Smooth muscle cell (in vitro differentiated cells): Measurements from ENCODE around the gene HSPB8. TPM values are rescaled to one million over a fixed set of nuclear protein-coding genes. Genes with fewer than 3 reads are reported as not detected.

Experiments used
- DNase-seq: peaks from one replicate; lab custom pipeline; 2025; ENCODE audit not compliant: unreplicated experiment; lab: John Stamatoyannopoulos, UW
- H2AFZ ChIP-seq: fragments of 200-600 bp; sonication (generic); 2 replicates; pipeline ENCODE4 v1.6.0; 2016; ENCODE audit warnings: antibody characterized with exemption, low read depth, mild to moderate bottlenecking
- H3F3A ChIP-seq: fragments of 200-600 bp; sonication (generic); 2 replicates; pipeline ENCODE4 v1.6.0; 2017; ENCODE audit warnings: antibody characterized with exemption, low read depth
- H3K27ac ChIP-seq: fragments of 200-600 bp; sonication (generic); 2 replicates; pipeline ENCODE4 v1.5.1; 2016; ENCODE audit warnings: low read depth, mild to moderate bottlenecking
- H3K27me3 ChIP-seq: fragments of 200-600 bp; sonication (generic); 2 replicates; pipeline ENCODE4 v1.6.1; 2016; ENCODE audit warnings: low read depth, mild to moderate bottlenecking
- H3K36me3 ChIP-seq: fragments of 200-600 bp; sonication (generic); 2 replicates; pipeline ENCODE4 v1.5.1; 2016; ENCODE audit warnings: low read depth
- H3K4me1 ChIP-seq: fragments of 200-600 bp; sonication (generic); 2 replicates; pipeline ENCODE4 v1.5.1; 2016; ENCODE audit warnings: low read depth
- H3K4me2 ChIP-seq: fragments of 200-600 bp; sonication (generic); 2 replicates; pipeline ENCODE4 v1.6.0; 2016; ENCODE audit warnings: mild to moderate bottlenecking
- H3K4me3 ChIP-seq: fragments of 200-600 bp; sonication (generic); 2 replicates; pipeline ENCODE4 v1.5.1; 2016; ENCODE audit warnings: mild to moderate bottlenecking
- H3K79me2 ChIP-seq: fragments of 200-600 bp; sonication (generic); 2 replicates; pipeline ENCODE4 v1.6.0; 2016; ENCODE audit warnings: low read depth, mild to moderate bottlenecking
- H3K9ac ChIP-seq: fragments of 200-600 bp; sonication (generic); 2 replicates; pipeline ENCODE4 v1.6.0; 2016; ENCODE audit warnings: low read depth
- H3K9me3 ChIP-seq: fragments of 200-600 bp; sonication (generic); replicated peaks from 2 replicates; pipeline ENCODE4 v1.5.1; 2016; ENCODE audit warnings: low read depth
- H4K20me1 ChIP-seq: fragments of 200-600 bp; sonication (generic); 2 replicates; pipeline ENCODE4 v1.6.0; 2016; ENCODE audit warnings: low read depth
- WGBS: methylation state at CpG from one replicate; pipeline ENCODE4 v1.1.7; 2016; ENCODE audit warnings: low lambda C conversion rate; 5-methylcytosine and 5-hydroxymethylcytosine counted together
- polyA plus RNA-seq: library from polyadenylated mRNA; unstranded; fragments of >200 nt; fragmentation: Nextera tagmentation; extraction: Ambion mirVana; gene quantifications from 2 replicates; pipeline ENCODE4 v1.2.1, GENCODE V29; 2016
- total RNA-seq: library from RNA; depleted of rRNA; stranded (reverse); fragments of >200 nt; gene quantifications from 2 replicates; pipeline ENCODE4 v1.2.3, GENCODE V29; 2014
- TF ChIP-seq, protein P1 (sequence below): fragments of 200-600 bp; sonication (generic); IDR thresholded peaks from 2 replicates; pipeline ENCODE4 v1.5.1; 2017; ENCODE audit warnings: borderline replicate concordance, mild to moderate bottlenecking, antibody characterized with exemption; ENCODE audit not compliant: insufficient read depth, poor library complexity, severe bottlenecking

HSPB8 gene
- total and polyA plus RNA-seq, 2 experiments from 2014 or later = 38.4 to 103 TPM

DNA sequence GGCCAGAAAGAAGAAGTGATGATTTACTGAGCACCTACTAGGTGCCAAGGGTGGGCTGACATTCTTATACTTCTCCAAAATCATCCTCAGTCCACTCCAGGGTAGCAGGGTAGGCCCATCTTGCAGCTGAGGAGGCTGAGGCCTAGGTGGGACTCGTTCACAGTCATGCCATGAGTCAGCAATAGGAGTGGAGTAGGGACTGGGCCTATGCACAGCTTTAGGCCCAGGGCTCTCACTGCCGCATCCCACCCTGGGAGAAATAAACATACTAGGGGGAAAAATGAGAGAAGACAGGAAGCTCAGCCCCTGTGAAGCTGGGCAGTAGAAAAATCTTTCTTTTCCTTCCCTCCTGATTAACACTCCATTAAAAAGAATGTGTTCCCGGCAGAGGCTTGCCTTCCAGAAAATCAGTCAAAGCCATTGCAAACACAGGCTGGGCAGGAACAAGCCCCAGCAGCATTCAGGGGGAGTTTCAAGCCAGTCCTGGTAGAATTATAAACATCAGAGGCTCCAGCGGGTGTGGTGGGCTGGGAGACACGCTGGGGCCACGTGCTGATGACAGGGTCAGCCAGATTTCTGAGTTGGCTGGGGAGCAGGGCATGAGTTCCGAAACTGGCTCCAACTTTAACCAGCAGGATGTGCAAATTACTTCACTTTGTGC, 1.8 kb downstream of the HSPB8 start:
- Histone ChIP-seq H3K4me3 (peak overlapping the region; percentile 53), H3K27ac (peak overlapping the region; percentile 95), H3F3A (peaks cover 25% of the 10 kb centered on the region), H4K20me1 (peaks cover 49% of the 10 kb centered on the region), H3K4me2 (peak overlapping the region; percentile 88), H3K9me3 (no peaks in the 10 kb centered on the region), H3K36me3 (no peaks in the 10 kb centered on the region), H2AFZ (peak overlapping the region; percentile 28), H3K4me1 (peaks cover 15% of the 10 kb centered on the region), H3K27me3 (no peaks in the 10 kb centered on the region), H3K9ac (peak overlapping the region; percentile 93), H3K79me2 (peaks cover 21% of the 10 kb centered on the region)
- under 1% methylated on average over 7 of the region's 7 CpGs for WGBS
- DNase-seq = peak; percentile 12
- TF ChIP-seq, protein P1, sequence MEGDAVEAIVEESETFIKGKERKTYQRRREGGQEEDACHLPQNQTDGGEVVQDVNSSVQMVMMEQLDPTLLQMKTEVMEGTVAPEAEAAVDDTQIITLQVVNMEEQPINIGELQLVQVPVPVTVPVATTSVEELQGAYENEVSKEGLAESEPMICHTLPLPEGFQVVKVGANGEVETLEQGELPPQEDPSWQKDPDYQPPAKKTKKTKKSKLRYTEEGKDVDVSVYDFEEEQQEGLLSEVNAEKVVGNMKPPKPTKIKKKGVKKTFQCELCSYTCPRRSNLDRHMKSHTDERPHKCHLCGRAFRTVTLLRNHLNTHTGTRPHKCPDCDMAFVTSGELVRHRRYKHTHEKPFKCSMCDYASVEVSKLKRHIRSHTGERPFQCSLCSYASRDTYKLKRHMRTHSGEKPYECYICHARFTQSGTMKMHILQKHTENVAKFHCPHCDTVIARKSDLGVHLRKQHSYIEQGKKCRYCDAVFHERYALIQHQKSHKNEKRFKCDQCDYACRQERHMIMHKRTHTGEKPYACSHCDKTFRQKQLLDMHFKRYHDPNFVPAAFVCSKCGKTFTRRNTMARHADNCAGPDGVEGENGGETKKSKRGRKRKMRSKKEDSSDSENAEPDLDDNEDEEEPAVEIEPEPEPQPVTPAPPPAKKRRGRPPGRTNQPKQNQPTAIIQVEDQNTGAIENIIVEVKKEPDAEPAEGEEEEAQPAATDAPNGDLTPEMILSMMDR = no peak

DNA sequence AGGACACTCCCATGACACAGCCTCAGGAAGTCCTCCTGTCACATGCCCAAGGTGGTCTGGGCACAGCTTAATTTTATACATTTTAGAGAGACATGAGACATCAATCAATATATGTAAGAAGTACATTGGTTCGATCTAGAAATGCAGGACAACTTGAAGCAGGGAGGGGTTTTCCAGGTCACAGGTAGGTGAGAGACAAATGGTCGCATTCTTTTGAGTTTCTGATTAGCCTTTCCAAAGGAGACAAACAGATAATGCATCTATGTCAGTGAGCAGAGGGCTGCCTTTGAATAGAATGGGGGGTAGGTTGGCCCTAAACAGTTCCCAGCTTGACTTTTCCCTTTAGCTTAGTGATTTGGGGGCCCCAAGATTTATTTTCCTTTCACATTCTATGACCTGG, 2.5 kb downstream of the HSPB8 start:
- no peak for DNase-seq
- H3K27me3 ChIP-seq = no peaks in the 10 kb centered on the region
- H3K27ac ChIP-seq = peak overlapping the region; percentile 95
- peak overlapping the region; percentile 88 for H3K4me2 ChIP-seq
- H3K4me1 ChIP-seq = peaks cover 15% of the 10 kb centered on the region
- peak overlapping the region; percentile 53 for H3K4me3 ChIP-seq
- TF ChIP-seq, protein P1 = no peak
- peak overlapping the region; percentile 93 for H3K9ac ChIP-seq
- peaks cover 55% of the 10 kb centered on the region for H4K20me1 ChIP-seq
- peak overlapping the region; percentile 28 for H2AFZ ChIP-seq
- peaks cover 21% of the 10 kb centered on the region for H3K79me2 ChIP-seq
- no peaks in the 10 kb centered on the region for H3K36me3 ChIP-seq
- no peaks in the 10 kb centered on the region for H3K9me3 ChIP-seq
- WGBS = 49% methylated on average over 2 of the region's 2 CpGs
- peaks cover 25% of the 10 kb centered on the region for H3F3A ChIP-seq

DNA sequence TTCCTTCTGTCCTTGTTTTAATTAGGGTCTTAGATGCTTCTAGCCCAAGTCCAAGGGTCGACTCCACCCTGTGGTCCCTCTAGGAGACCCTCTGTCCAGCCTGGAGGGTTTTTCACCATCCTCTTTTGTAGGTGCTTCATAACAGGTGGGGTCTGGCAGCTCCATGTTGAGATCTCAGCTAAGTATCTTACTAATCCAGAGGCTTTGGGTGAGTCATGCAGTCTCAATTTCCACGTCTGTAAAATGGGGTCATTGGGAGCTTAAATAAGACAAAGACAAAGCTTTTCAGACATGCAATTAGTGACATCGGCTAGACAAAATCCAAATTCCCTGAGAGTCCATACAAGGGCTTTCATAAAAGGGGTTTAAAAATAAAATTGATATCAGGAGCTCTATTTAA, 3.2 kb downstream of the HSPB8 start:
- H3K4me1 ChIP-seq = peaks cover 15% of the 10 kb centered on the region
- H3K4me2 ChIP-seq = peak overlapping the region; percentile 88
- DNase-seq = no peak
- peak overlapping the region; percentile 95 for H3K27ac ChIP-seq
- H4K20me1 ChIP-seq = peaks cover 62% of the 10 kb centered on the region
- H3K4me3 ChIP-seq = peak overlapping the region; percentile 53
- H3K9me3 ChIP-seq = no peaks in the 10 kb centered on the region
- peaks cover 25% of the 10 kb centered on the region for H3F3A ChIP-seq
- H3K36me3 ChIP-seq = no peaks in the 10 kb centered on the region
- WGBS = 56% methylated on average over 3 of the region's 3 CpGs
- H3K27me3 ChIP-seq = no peaks in the 10 kb centered on the region
- peaks cover 21% of the 10 kb centered on the region for H3K79me2 ChIP-seq
- TF ChIP-seq, protein P1 = no peak
- H3K9ac ChIP-seq = no peak overlapping the region
- no peak overlapping the region for H2AFZ ChIP-seq
